K562 (cell line): ENCODE results near the gene ZNF77. TPM values are rescaled to one million over a fixed set of nuclear protein-coding genes. Genes with fewer than 3 reads are reported as not detected.

ENCODE experiments used
- ATF1 ChIP-seq, 2 experiments: fragments of 450-650 bp in 1 of 2; IDR thresholded peaks; 2 replicates each; pipeline ENCODE4 v1.6.1; 2016; ENCODE audit warnings: missing compliant biosample characterization in 1 of 2, missing genetic modification characterization in 1 of 2
- BMI1 ChIP-seq: fragments of 150-350 bp; IDR thresholded peaks from 2 replicates; pipeline ENCODE4 v1.6.1; 2014; ENCODE audit warnings: low read length
- COPS2 ChIP-seq: fragments of 450-650 bp; conservative IDR thresholded peaks from 2 replicates; pipeline ENCODE4 v1.6.1; 2016; ENCODE audit warnings: mild to moderate bottlenecking, moderate library complexity
- KAT7 ChIP-seq: sonication (generic); formaldehyde crosslinking; IDR thresholded peaks from 2 replicates; pipeline ENCODE4 v1.8.0; 2022; ENCODE audit warnings: missing genetic modification reagents, mild to moderate bottlenecking, borderline replicate concordance
- KLF1 ChIP-seq: fragments of 450-650 bp; IDR thresholded peaks from 2 replicates; pipeline ENCODE4 v1.6.1; 2016; ENCODE audit warnings: missing genetic modification characterization, missing compliant biosample characterization
- ZNF780A ChIP-seq: fragments of 250-450 bp; sonication (Bioruptor Pico); IDR thresholded peaks from 2 replicates; pipeline ENCODE4 v1.5.0; 2021; ENCODE audit warnings: mild to moderate bottlenecking
- polyA plus RNA-seq, 8 experiments: library from polyadenylated mRNA; depleted of rRNA in 4 of 8; stranded (reverse) in 5 of 8; unstranded in 3 of 8; fragments of >200 nt; fragmentation: Nextera tagmentation in 2 of 8; fragmentation: Illumina TruSeq in 1 of 8; extraction: Ambion mirVana in 2 of 8; extraction: Trizol in 1 of 8; gene quantifications; 2 replicates each; pipeline versions ENCODE4 v1.2.1 to v1.2.3, GENCODE V29; 2011 to 2014; ENCODE audit warnings: inconsistent platforms in 1 of 8, missing spikeins in 1 of 8
- total RNA-seq, 7 experiments: library from RNA; depleted of rRNA in 6 of 7; stranded (reverse); fragments of >200 nt in 6 of 7; fragmentation: Illumina TruSeq in 2 of 7; extraction: Trizol in 2 of 7; gene quantifications; 2 replicates each; pipeline versions ENCODE4 v1.2.1 to v1.2.3, GENCODE V29; 2011 to 2021; ENCODE audit warnings: low replicate concordance in 1 of 7
- TF ChIP-seq, protein P1 (sequence below): fragments of 450-650 bp; IDR thresholded peaks from 2 replicates; pipeline ENCODE4 v1.6.1; 2016; ENCODE audit warnings: mild to moderate bottlenecking, moderate library complexity
- TF ChIP-seq, protein P2 (sequence below): sonication (generic); formaldehyde crosslinking; IDR thresholded peaks from 2 replicates; pipeline ENCODE4 v1.8.1; 2023; ENCODE audit warnings: mild to moderate bottlenecking, missing genetic modification reagents
- TF ChIP-seq, protein P3 (sequence below): fragments of 250-450 bp; sonication (Bioruptor Pico); IDR thresholded peaks from 2 replicates; pipeline ENCODE4 v1.4.0; 2020; ENCODE audit warnings: mild to moderate bottlenecking
- TF ChIP-seq, protein P4 (sequence below), 3 experiments: IDR thresholded peaks in 2 of 3; conservative IDR thresholded peaks in 1 of 3; 2 replicates each; pipeline ENCODE4 v1.5.1; 2011 to 2012; ENCODE audit warnings: low read length in 3 of 3, mild to moderate bottlenecking in 3 of 3, control low read depth in 2 of 3, improper control_type of control experiment in 1 of 3, inconsistent platforms in 1 of 3, low read depth in 1 of 3, mixed read lengths in 1 of 3, moderate library complexity in 1 of 3; ENCODE audit not compliant: insufficient read depth in 2 of 3

Gene ZNF77
- total and polyA plus RNA-seq, 9 of the 15 experiments (the other 6 are each of a cell fraction or from before 2014, with no cell fraction given) = 4.3 to 14.5 (median 7.7) TPM

DNA sequence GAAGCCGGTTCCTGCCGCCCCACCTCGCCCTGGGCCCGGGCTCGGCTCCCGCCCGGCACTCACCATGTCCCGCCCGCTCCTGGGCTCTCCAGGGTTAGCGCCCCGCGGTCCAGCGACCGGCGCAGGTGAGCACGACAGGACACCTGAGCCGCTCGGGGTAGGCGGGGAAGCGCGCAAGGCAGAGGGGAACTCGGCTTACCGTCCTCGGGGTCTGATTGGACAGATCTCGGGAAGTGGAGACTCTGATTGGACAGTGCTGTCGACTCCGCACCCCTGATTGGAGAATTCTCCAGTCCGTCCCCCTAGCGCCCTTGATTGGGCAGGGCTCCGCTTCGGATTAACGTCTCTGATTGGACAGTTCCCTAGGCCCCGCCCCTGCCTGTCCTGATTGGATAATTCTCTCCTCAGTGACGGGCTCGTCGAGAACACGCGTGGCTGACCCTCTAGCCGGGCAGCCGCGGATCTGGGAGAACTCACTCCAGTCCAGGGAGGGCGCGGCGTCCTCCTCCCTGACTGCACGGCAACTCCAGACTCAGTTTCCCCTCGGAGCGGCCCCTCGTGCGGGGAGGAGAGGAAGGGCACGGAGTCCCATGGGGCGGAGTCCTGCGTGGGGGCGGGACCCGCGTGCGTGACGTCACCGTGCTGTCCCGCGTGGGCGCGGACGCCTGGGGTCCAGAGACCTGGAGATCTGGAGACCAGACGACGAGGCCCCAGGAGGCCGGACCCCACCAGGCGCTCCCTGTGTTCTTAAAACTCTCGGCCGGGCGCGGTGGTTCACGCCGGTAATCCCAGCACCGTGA lies at the start of gene ZNF77 (continued):
- TF ChIP-seq, protein P1, sequence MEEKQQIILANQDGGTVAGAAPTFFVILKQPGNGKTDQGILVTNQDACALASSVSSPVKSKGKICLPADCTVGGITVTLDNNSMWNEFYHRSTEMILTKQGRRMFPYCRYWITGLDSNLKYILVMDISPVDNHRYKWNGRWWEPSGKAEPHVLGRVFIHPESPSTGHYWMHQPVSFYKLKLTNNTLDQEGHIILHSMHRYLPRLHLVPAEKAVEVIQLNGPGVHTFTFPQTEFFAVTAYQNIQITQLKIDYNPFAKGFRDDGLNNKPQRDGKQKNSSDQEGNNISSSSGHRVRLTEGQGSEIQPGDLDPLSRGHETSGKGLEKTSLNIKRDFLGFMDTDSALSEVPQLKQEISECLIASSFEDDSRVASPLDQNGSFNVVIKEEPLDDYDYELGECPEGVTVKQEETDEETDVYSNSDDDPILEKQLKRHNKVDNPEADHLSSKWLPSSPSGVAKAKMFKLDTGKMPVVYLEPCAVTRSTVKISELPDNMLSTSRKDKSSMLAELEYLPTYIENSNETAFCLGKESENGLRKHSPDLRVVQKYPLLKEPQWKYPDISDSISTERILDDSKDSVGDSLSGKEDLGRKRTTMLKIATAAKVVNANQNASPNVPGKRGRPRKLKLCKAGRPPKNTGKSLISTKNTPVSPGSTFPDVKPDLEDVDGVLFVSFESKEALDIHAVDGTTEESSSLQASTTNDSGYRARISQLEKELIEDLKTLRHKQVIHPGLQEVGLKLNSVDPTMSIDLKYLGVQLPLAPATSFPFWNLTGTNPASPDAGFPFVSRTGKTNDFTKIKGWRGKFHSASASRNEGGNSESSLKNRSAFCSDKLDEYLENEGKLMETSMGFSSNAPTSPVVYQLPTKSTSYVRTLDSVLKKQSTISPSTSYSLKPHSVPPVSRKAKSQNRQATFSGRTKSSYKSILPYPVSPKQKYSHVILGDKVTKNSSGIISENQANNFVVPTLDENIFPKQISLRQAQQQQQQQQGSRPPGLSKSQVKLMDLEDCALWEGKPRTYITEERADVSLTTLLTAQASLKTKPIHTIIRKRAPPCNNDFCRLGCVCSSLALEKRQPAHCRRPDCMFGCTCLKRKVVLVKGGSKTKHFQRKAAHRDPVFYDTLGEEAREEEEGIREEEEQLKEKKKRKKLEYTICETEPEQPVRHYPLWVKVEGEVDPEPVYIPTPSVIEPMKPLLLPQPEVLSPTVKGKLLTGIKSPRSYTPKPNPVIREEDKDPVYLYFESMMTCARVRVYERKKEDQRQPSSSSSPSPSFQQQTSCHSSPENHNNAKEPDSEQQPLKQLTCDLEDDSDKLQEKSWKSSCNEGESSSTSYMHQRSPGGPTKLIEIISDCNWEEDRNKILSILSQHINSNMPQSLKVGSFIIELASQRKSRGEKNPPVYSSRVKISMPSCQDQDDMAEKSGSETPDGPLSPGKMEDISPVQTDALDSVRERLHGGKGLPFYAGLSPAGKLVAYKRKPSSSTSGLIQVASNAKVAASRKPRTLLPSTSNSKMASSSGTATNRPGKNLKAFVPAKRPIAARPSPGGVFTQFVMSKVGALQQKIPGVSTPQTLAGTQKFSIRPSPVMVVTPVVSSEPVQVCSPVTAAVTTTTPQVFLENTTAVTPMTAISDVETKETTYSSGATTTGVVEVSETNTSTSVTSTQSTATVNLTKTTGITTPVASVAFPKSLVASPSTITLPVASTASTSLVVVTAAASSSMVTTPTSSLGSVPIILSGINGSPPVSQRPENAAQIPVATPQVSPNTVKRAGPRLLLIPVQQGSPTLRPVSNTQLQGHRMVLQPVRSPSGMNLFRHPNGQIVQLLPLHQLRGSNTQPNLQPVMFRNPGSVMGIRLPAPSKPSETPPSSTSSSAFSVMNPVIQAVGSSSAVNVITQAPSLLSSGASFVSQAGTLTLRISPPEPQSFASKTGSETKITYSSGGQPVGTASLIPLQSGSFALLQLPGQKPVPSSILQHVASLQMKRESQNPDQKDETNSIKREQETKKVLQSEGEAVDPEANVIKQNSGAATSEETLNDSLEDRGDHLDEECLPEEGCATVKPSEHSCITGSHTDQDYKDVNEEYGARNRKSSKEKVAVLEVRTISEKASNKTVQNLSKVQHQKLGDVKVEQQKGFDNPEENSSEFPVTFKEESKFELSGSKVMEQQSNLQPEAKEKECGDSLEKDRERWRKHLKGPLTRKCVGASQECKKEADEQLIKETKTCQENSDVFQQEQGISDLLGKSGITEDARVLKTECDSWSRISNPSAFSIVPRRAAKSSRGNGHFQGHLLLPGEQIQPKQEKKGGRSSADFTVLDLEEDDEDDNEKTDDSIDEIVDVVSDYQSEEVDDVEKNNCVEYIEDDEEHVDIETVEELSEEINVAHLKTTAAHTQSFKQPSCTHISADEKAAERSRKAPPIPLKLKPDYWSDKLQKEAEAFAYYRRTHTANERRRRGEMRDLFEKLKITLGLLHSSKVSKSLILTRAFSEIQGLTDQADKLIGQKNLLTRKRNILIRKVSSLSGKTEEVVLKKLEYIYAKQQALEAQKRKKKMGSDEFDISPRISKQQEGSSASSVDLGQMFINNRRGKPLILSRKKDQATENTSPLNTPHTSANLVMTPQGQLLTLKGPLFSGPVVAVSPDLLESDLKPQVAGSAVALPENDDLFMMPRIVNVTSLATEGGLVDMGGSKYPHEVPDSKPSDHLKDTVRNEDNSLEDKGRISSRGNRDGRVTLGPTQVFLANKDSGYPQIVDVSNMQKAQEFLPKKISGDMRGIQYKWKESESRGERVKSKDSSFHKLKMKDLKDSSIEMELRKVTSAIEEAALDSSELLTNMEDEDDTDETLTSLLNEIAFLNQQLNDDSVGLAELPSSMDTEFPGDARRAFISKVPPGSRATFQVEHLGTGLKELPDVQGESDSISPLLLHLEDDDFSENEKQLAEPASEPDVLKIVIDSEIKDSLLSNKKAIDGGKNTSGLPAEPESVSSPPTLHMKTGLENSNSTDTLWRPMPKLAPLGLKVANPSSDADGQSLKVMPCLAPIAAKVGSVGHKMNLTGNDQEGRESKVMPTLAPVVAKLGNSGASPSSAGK = peak; percentile 98
- no peak for TF ChIP-seq COPS2
- TF ChIP-seq, protein P2, sequence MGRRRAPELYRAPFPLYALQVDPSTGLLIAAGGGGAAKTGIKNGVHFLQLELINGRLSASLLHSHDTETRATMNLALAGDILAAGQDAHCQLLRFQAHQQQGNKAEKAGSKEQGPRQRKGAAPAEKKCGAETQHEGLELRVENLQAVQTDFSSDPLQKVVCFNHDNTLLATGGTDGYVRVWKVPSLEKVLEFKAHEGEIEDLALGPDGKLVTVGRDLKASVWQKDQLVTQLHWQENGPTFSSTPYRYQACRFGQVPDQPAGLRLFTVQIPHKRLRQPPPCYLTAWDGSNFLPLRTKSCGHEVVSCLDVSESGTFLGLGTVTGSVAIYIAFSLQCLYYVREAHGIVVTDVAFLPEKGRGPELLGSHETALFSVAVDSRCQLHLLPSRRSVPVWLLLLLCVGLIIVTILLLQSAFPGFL (CRISPR knock-in tag) = 0 out of 2 replicates have a peak, but pooled peaks have one; percentile 36
- TF ChIP-seq, protein P3, sequence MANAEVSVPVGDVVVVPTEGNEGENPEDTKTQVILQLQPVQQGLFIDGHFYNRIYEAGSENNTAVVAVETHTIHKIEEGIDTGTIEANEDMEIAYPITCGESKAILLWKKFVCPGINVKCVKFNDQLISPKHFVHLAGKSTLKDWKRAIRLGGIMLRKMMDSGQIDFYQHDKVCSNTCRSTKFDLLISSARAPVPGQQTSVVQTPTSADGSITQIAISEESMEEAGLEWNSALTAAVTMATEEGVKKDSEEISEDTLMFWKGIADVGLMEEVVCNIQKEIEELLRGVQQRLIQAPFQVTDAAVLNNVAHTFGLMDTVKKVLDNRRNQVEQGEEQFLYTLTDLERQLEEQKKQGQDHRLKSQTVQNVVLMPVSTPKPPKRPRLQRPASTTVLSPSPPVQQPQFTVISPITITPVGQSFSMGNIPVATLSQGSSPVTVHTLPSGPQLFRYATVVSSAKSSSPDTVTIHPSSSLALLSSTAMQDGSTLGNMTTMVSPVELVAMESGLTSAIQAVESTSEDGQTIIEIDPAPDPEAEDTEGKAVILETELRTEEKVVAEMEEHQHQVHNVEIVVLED (CRISPR knock-in tag) = peak; percentile 39; the same call in 1 of the 2 replicates
- peak; percentile 80 for TF ChIP-seq ATF1 (CRISPR knock-in tag; IDR thresholded peaks at IDR 0.05)
- TF ChIP-seq ATF1 (tag; IDR thresholded peaks at IDR 0.05) = peak; percentile 99
- peak; percentile 79; the same call in 1 of the 2 replicates for TF ChIP-seq KAT7 (CRISPR knock-in tag)
- 0 out of 2 replicates have a peak, but pooled peaks have one; percentile 27 for TF ChIP-seq ZNF780A (CRISPR knock-in tag)
- TF ChIP-seq, protein P4, sequence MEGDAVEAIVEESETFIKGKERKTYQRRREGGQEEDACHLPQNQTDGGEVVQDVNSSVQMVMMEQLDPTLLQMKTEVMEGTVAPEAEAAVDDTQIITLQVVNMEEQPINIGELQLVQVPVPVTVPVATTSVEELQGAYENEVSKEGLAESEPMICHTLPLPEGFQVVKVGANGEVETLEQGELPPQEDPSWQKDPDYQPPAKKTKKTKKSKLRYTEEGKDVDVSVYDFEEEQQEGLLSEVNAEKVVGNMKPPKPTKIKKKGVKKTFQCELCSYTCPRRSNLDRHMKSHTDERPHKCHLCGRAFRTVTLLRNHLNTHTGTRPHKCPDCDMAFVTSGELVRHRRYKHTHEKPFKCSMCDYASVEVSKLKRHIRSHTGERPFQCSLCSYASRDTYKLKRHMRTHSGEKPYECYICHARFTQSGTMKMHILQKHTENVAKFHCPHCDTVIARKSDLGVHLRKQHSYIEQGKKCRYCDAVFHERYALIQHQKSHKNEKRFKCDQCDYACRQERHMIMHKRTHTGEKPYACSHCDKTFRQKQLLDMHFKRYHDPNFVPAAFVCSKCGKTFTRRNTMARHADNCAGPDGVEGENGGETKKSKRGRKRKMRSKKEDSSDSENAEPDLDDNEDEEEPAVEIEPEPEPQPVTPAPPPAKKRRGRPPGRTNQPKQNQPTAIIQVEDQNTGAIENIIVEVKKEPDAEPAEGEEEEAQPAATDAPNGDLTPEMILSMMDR (IDR thresholded peaks at IDR 0.05 in 2 of 3, conservative IDR thresholded peaks at IDR 0.05 in 1 of 3; ENCODE audit: insufficient read depth in 2 of 3, low read depth in 1 of 3, low read length in 3 of 3) = no peak
- TF ChIP-seq BMI1 = no peak
- TF ChIP-seq KLF1 (tag) = peak; percentile 72; the same call in 1 of the 2 replicates
